ENCODE measurements around the gene ARHGAP27. TPM values are rescaled to one million over a fixed set of nuclear protein-coding genes. Genes with fewer than 3 reads are reported as not detected.

Gene ARHGAP27
- total and polyA plus RNA-seq, 2 of the 13 experiments (the other 11 are each of a cell fraction or from before 2014, with no cell fraction given): 15.5 to 18.9 TPM

- TF ChIP-seq, protein P1, sequence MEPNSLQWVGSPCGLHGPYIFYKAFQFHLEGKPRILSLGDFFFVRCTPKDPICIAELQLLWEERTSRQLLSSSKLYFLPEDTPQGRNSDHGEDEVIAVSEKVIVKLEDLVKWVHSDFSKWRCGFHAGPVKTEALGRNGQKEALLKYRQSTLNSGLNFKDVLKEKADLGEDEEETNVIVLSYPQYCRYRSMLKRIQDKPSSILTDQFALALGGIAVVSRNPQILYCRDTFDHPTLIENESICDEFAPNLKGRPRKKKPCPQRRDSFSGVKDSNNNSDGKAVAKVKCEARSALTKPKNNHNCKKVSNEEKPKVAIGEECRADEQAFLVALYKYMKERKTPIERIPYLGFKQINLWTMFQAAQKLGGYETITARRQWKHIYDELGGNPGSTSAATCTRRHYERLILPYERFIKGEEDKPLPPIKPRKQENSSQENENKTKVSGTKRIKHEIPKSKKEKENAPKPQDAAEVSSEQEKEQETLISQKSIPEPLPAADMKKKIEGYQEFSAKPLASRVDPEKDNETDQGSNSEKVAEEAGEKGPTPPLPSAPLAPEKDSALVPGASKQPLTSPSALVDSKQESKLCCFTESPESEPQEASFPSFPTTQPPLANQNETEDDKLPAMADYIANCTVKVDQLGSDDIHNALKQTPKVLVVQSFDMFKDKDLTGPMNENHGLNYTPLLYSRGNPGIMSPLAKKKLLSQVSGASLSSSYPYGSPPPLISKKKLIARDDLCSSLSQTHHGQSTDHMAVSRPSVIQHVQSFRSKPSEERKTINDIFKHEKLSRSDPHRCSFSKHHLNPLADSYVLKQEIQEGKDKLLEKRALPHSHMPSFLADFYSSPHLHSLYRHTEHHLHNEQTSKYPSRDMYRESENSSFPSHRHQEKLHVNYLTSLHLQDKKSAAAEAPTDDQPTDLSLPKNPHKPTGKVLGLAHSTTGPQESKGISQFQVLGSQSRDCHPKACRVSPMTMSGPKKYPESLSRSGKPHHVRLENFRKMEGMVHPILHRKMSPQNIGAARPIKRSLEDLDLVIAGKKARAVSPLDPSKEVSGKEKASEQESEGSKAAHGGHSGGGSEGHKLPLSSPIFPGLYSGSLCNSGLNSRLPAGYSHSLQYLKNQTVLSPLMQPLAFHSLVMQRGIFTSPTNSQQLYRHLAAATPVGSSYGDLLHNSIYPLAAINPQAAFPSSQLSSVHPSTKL (CRISPR knock-in tag; IDR thresholded peaks at IDR 0.05): no peak
- TF ChIP-seq MED1 (CRISPR knock-in tag; IDR thresholded peaks at IDR 0.05): no peak
- TF ChIP-seq, protein P2, sequence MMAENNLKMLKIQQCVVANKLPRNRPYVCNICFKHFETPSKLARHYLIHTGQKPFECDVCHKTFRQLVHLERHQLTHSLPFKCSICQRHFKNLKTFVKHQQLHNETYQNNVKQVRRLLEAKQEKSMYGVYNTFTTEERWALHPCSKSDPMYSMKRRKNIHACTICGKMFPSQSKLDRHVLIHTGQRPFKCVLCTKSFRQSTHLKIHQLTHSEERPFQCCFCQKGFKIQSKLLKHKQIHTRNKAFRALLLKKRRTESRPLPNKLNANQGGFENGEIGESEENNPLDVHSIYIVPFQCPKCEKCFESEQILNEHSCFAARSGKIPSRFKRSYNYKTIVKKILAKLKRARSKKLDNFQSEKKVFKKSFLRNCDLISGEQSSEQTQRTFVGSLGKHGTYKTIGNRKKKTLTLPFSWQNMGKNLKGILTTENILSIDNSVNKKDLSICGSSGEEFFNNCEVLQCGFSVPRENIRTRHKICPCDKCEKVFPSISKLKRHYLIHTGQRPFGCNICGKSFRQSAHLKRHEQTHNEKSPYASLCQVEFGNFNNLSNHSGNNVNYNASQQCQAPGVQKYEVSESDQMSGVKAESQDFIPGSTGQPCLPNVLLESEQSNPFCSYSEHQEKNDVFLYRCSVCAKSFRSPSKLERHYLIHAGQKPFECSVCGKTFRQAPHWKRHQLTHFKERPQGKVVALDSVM (CRISPR knock-in tag; IDR thresholded peaks at IDR 0.05): no peak
- TF ChIP-seq DMTF1 (CRISPR knock-in tag; IDR thresholded peaks at IDR 0.05): no peak
- no peak for TF ChIP-seq SRF (IDR thresholded peaks at IDR 0.05; ENCODE audit: low read depth, low read length)
- TF ChIP-seq ZBTB7A (CRISPR knock-in tag; IDR thresholded peaks at IDR 0.05): no peak
- TF ChIP-seq, protein P3, sequence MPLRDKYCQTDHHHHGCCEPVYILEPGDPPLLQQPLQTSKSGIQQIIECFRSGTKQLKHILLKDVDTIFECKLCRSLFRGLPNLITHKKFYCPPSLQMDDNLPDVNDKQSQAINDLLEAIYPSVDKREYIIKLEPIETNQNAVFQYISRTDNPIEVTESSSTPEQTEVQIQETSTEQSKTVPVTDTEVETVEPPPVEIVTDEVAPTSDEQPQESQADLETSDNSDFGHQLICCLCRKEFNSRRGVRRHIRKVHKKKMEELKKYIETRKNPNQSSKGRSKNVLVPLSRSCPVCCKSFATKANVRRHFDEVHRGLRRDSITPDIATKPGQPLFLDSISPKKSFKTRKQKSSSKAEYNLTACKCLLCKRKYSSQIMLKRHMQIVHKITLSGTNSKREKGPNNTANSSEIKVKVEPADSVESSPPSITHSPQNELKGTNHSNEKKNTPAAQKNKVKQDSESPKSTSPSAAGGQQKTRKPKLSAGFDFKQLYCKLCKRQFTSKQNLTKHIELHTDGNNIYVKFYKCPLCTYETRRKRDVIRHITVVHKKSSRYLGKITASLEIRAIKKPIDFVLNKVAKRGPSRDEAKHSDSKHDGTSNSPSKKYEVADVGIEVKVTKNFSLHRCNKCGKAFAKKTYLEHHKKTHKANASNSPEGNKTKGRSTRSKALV (CRISPR knock-in tag; IDR thresholded peaks at IDR 0.05): no peak
- no peak for TF ChIP-seq RXRB (CRISPR knock-in tag; IDR thresholded peaks at IDR 0.05; ENCODE audit: borderline replicate concordance)
- no peak for TF ChIP-seq USF2 (IDR thresholded peaks at IDR 0.05; ENCODE audit: low read depth, low read length)
- TF ChIP-seq USF2 (CRISPR knock-in tag; IDR thresholded peaks at IDR 0.05; ENCODE audit: borderline replicate concordance): no peak
- TF ChIP-seq TERF1 (CRISPR knock-in tag; IDR thresholded peaks at IDR 0.05): no peak
- TF ChIP-seq, protein P4, sequence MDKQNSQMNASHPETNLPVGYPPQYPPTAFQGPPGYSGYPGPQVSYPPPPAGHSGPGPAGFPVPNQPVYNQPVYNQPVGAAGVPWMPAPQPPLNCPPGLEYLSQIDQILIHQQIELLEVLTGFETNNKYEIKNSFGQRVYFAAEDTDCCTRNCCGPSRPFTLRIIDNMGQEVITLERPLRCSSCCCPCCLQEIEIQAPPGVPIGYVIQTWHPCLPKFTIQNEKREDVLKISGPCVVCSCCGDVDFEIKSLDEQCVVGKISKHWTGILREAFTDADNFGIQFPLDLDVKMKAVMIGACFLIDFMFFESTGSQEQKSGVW (CRISPR knock-in tag; IDR thresholded peaks at IDR 0.05; ENCODE audit: borderline replicate concordance): no peak
- 0 out of 2 replicates have a peak, but pooled peaks have one; percentile 28 for TF ChIP-seq ZMYM2 (CRISPR knock-in tag; IDR thresholded peaks at IDR 0.05)
Measured at GRCh38 chr17:45430006-45430737, 2.5 kb downstream of the ARHGAP27 start (continued).

All from HepG2 (cell line).